H9 (cell line): ENCODE data around the gene OR5K4. TPM values are rescaled to one million over a fixed set of nuclear protein-coding genes. Genes with fewer than 3 reads are reported as not detected.

Experiments used
- DNase-seq: peaks from one replicate; pipeline ENCODE4 v3.0.0-alpha.2; 2017
- H2AFZ ChIP-seq: one replicate; pipeline ENCODE4 v1.6.1; 2013; ENCODE audit warnings: mild to moderate bottlenecking, low read length, control low read depth, moderate library complexity
- H2AK5ac ChIP-seq: 2 replicates; pipeline ENCODE4 v1.6.1; 2013; ENCODE audit warnings: low read length, control low read depth, mixed read lengths; ENCODE audit not compliant: insufficient read length
- H2BK120ac ChIP-seq: one replicate; pipeline ENCODE4 v1.6.1; 2013; ENCODE audit warnings: low read depth, mild to moderate bottlenecking, low read length, control low read depth, inconsistent platforms; ENCODE audit not compliant: poor library complexity, severe bottlenecking
- H2BK12ac ChIP-seq: 2 replicates; pipeline ENCODE4 v1.6.1; 2013; ENCODE audit warnings: low read length, control low read depth, mixed read lengths, low read depth; ENCODE audit not compliant: insufficient read length
- H2BK15ac ChIP-seq: 2 replicates; pipeline ENCODE4 v1.6.1; 2013; ENCODE audit warnings: low read depth, low read length, control low read depth
- H2BK20ac ChIP-seq: one replicate; pipeline ENCODE4 v1.6.1; 2013; ENCODE audit warnings: low read depth, mild to moderate bottlenecking, low read length, control low read depth, inconsistent platforms; ENCODE audit not compliant: poor library complexity, severe bottlenecking
- H2BK5ac ChIP-seq: 2 replicates; pipeline ENCODE4 v1.6.1; 2013; ENCODE audit warnings: low read length, control low read depth, mixed read lengths; ENCODE audit not compliant: insufficient read length
- H3K14ac ChIP-seq: 2 replicates; pipeline ENCODE4 v1.6.1; 2013; ENCODE audit warnings: low read length, control low read depth; ENCODE audit not compliant: insufficient read depth
- H3K18ac ChIP-seq: 2 replicates; pipeline ENCODE4 v1.6.1; 2013; ENCODE audit warnings: low read depth, mild to moderate bottlenecking, mixed read lengths, low read length, control low read depth; ENCODE audit not compliant: insufficient read length
- H3K23ac ChIP-seq: 2 replicates; pipeline ENCODE4 v1.6.1; 2013; ENCODE audit warnings: low read length, control low read depth, mixed read lengths, low read depth; ENCODE audit not compliant: insufficient read length
- H3K23me2 ChIP-seq: 2 replicates; pipeline ENCODE4 v1.6.1; 2013; ENCODE audit warnings: low read depth, mild to moderate bottlenecking, mixed read lengths, low read length, control low read depth; ENCODE audit not compliant: insufficient read length, poor library complexity, severe bottlenecking
- H3K27ac ChIP-seq: 2 replicates; pipeline ENCODE4 v1.5.1; 2013; ENCODE audit warnings: low read length, control low read depth, mixed read lengths, low read depth; ENCODE audit not compliant: insufficient read length
- H3K27me3 ChIP-seq: 2 replicates; pipeline ENCODE4 v1.6.1; 2013; ENCODE audit warnings: low read length, control low read depth, inconsistent platforms; ENCODE audit not compliant: insufficient read depth
- H3K4ac ChIP-seq: 2 replicates; pipeline ENCODE4 v1.6.1; 2013; ENCODE audit warnings: low read depth, mild to moderate bottlenecking, control low read depth, inconsistent platforms, low read length, moderate library complexity
- H3K4me1 ChIP-seq: 2 replicates; pipeline ENCODE4 v1.6.1; 2013; ENCODE audit warnings: low read length, control low read depth, inconsistent platforms; ENCODE audit not compliant: insufficient read depth
- H3K4me2 ChIP-seq: 2 replicates; pipeline ENCODE4 v1.6.1; 2013; ENCODE audit warnings: low read length, control low read depth, mixed read lengths; ENCODE audit not compliant: insufficient read length, insufficient read depth
- H3K56ac ChIP-seq: 2 replicates; pipeline ENCODE4 v1.6.1; 2013; ENCODE audit warnings: low read depth, mild to moderate bottlenecking, mixed read lengths, low read length, control low read depth; ENCODE audit not compliant: insufficient read length
- H3K79me1 ChIP-seq: 2 replicates; pipeline ENCODE4 v1.6.1; 2013; ENCODE audit warnings: low read depth, mild to moderate bottlenecking, moderate library complexity, low read length, control low read depth, inconsistent platforms; ENCODE audit not compliant: insufficient read depth, poor library complexity, severe bottlenecking
- H3K79me2 ChIP-seq: 2 replicates; pipeline ENCODE4 v1.6.1; 2013; ENCODE audit warnings: low read length, control low read depth, inconsistent platforms; ENCODE audit not compliant: insufficient read depth
- H3K9ac ChIP-seq: 2 replicates; pipeline ENCODE4 v1.6.1; 2013; ENCODE audit warnings: low read length, control low read depth, mixed read lengths; ENCODE audit not compliant: insufficient read length; ENCODE audit errors: extremely low read depth
- H3K9me3 ChIP-seq: one replicate; pipeline ENCODE4 v1.6.1; 2013; ENCODE audit warnings: low read depth, low read length, inconsistent platforms; ENCODE audit not compliant: control insufficient read depth
- H3T11ph ChIP-seq: one replicate; pipeline ENCODE4 v1.6.1; 2013; ENCODE audit warnings: mild to moderate bottlenecking, low read length, control low read depth, inconsistent platforms
- H4K20me1 ChIP-seq: one replicate; pipeline ENCODE4 v1.6.1; 2013; ENCODE audit not compliant: control insufficient read depth, insufficient read length, insufficient read depth
- H4K5ac ChIP-seq: 2 replicates; pipeline ENCODE4 v1.6.1; 2013; ENCODE audit warnings: low read depth, mild to moderate bottlenecking, mixed read lengths, low read length, control low read depth; ENCODE audit not compliant: insufficient read length
- H4K8ac ChIP-seq: replicated peaks from 2 replicates; pipeline ENCODE4 v1.6.1; 2013; ENCODE audit warnings: low read length, control low read depth, mixed read lengths, low read depth; ENCODE audit not compliant: insufficient read length
- H4K91ac ChIP-seq: 2 replicates; pipeline ENCODE4 v1.6.1; 2013; ENCODE audit warnings: low read depth, mild to moderate bottlenecking, moderate library complexity, mixed read lengths, low read length, control low read depth; ENCODE audit not compliant: insufficient read length
- H3K27ac Mint-ChIP-seq, 3 experiments: 2 replicates in 2 of 3; 3 replicates in 1 of 3; pipeline ENCODE4 v1.8.0; 2020 to 2021; ENCODE audit warnings: mixed read lengths in 3 of 3, mild to moderate bottlenecking in 1 of 3, moderate library complexity in 1 of 3
- H3K27me3 Mint-ChIP-seq: 2 replicates; pipeline ENCODE4 v1.8.0; 2021; ENCODE audit warnings: low read depth, mild to moderate bottlenecking, moderate library complexity, mixed read lengths
- H3K36me3 Mint-ChIP-seq, 3 experiments: 2 replicates in 2 of 3; 3 replicates in 1 of 3; pipeline ENCODE4 v1.8.0; 2020 to 2021; ENCODE audit warnings: low read depth in 3 of 3, mixed read lengths in 3 of 3; ENCODE audit not compliant: insufficient read depth in 1 of 3
- H3K4me1 Mint-ChIP-seq, 2 experiments: 2 replicates each; pipeline ENCODE4 v1.8.0; 2020; ENCODE audit warnings: mixed read lengths in 2 of 2
- H3K4me3 Mint-ChIP-seq, 2 experiments: 2 replicates in 1 of 2; 3 replicates in 1 of 2; pipeline ENCODE4 v1.8.0; 2020 to 2021; ENCODE audit warnings: mild to moderate bottlenecking in 2 of 2, mixed read lengths in 2 of 2, moderate library complexity in 1 of 2
- H3K9me3 Mint-ChIP-seq, 2 experiments: 2 replicates in 1 of 2; 3 replicates in 1 of 2; pipeline ENCODE4 v1.8.0; 2020; ENCODE audit warnings: mild to moderate bottlenecking in 2 of 2, mixed read lengths in 2 of 2, moderate library complexity in 1 of 2
- WGBS: extraction: QIAGEN DNeasy Blood & Tissue Kit; methylation state at CpG from one replicate; pipeline ENCODE4 v1.1.7; 2013; ENCODE audit warnings: missing lambda C conversion rate, low lambda C conversion rate, mixed read lengths; ENCODE audit not compliant: insufficient read length; ENCODE audit errors: extremely low coverage; 5-methylcytosine and 5-hydroxymethylcytosine counted together
- total RNA-seq: library from RNA; stranded (reverse); gene quantifications from 2 replicates; pipeline ENCODE4 v1.2.1, GENCODE V29; 2021
- TF ChIP-seq, protein P1 (sequence below): fragments of 200-600 bp; sonication (generic); conservative IDR thresholded peaks from 3 replicates; pipeline ENCODE4 v1.8.0; 2021; ENCODE audit warnings: antibody characterized with exemption, mild to moderate bottlenecking

Gene OR5K4
- total RNA-seq, 1 experiment from 2014 or later = not detected

- no peak overlapping the region for H2BK120ac ChIP-seq
- no peak overlapping the region for H2BK15ac ChIP-seq
- DNase-seq = no peak
- Mint-ChIP-seq H3K27me3 (no peaks in the 10 kb centered on the region), H3K4me3 (no peak overlapping the region), H3K36me3 (no peaks in the 10 kb centered on the region), H3K27ac (no peak overlapping the region), H3K4me1 (no peaks in the 10 kb centered on the region), H3K9me3 (no peaks in the 10 kb centered on the region; a peak in 1 of 5 replicates)
- H3K23me2 ChIP-seq = no peaks in the 10 kb centered on the region
- no peak overlapping the region for H3T11ph ChIP-seq
- no peaks in the 10 kb centered on the region for H3K4me1 ChIP-seq
- no peak overlapping the region for H4K5ac ChIP-seq
- no peak overlapping the region for H3K4ac ChIP-seq
- no peak overlapping the region for H3K9ac ChIP-seq
- H2AFZ ChIP-seq = no peak overlapping the region
- no peak overlapping the region for H4K8ac ChIP-seq
- H3K4me2 ChIP-seq = no peak overlapping the region
- no peak overlapping the region for H4K91ac ChIP-seq
- H3K79me1 ChIP-seq = no peaks in the 10 kb centered on the region
- no peak overlapping the region for H2BK12ac ChIP-seq
- no peak overlapping the region for H3K27ac ChIP-seq
- no peak overlapping the region for H3K18ac ChIP-seq
- H3K9me3 ChIP-seq = no peaks in the 10 kb centered on the region
- no peaks in the 10 kb centered on the region for H4K20me1 ChIP-seq
- TF ChIP-seq, protein P1, sequence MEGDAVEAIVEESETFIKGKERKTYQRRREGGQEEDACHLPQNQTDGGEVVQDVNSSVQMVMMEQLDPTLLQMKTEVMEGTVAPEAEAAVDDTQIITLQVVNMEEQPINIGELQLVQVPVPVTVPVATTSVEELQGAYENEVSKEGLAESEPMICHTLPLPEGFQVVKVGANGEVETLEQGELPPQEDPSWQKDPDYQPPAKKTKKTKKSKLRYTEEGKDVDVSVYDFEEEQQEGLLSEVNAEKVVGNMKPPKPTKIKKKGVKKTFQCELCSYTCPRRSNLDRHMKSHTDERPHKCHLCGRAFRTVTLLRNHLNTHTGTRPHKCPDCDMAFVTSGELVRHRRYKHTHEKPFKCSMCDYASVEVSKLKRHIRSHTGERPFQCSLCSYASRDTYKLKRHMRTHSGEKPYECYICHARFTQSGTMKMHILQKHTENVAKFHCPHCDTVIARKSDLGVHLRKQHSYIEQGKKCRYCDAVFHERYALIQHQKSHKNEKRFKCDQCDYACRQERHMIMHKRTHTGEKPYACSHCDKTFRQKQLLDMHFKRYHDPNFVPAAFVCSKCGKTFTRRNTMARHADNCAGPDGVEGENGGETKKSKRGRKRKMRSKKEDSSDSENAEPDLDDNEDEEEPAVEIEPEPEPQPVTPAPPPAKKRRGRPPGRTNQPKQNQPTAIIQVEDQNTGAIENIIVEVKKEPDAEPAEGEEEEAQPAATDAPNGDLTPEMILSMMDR = no peak
- no peaks in the 10 kb centered on the region for H3K27me3 ChIP-seq
- no peak overlapping the region for H2BK5ac ChIP-seq
- no peak overlapping the region for H3K23ac ChIP-seq
- H3K79me2 ChIP-seq = no peaks in the 10 kb centered on the region
- no peak overlapping the region for H3K14ac ChIP-seq
- H2BK20ac ChIP-seq = no peak overlapping the region
- H3K56ac ChIP-seq = no peak overlapping the region
- WGBS = no CpG with 5 or more reads among the region's 1 CpG
- H2AK5ac ChIP-seq = no peak overlapping the region
Observed at GRCh38 chr3:98372445-98372844, 18.8 kb downstream of the OR5K4 start.
